Activated CD4-positive, alpha-beta T cell treated with anti-CD3 and anti-CD28 coated beads, Interleukin-2, Interleukin-4, amounts not matched to agents 100 ng/mL and 50 ng/mL, durations not matched to agents 16 hours and 8 hours (primary cell): ENCODE measurements around the gene ASB12.
A peak's percentile ranks its signal among the peaks of the same experiment; 100 is the strongest.
"Not testable (repeated sequence)": the region's sequence is repeated elsewhere in the genome, so short reads cannot be mapped to it uniquely, and the experiment has no call there.

Source experiments
- DNase-seq: peaks from one replicate; pipeline ENCODE4 v3.0.0-alpha.2; 2020; ENCODE audit warnings: low spot score

The ASB12 gene, protein sequence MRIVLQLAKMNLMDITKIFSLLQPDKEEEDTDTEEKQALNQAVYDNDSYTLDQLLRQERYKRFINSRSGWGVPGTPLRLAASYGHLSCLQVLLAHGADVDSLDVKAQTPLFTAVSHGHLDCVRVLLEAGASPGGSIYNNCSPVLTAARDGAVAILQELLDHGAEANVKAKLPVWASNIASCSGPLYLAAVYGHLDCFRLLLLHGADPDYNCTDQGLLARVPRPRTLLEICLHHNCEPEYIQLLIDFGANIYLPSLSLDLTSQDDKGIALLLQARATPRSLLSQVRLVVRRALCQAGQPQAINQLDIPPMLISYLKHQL

DNA sequence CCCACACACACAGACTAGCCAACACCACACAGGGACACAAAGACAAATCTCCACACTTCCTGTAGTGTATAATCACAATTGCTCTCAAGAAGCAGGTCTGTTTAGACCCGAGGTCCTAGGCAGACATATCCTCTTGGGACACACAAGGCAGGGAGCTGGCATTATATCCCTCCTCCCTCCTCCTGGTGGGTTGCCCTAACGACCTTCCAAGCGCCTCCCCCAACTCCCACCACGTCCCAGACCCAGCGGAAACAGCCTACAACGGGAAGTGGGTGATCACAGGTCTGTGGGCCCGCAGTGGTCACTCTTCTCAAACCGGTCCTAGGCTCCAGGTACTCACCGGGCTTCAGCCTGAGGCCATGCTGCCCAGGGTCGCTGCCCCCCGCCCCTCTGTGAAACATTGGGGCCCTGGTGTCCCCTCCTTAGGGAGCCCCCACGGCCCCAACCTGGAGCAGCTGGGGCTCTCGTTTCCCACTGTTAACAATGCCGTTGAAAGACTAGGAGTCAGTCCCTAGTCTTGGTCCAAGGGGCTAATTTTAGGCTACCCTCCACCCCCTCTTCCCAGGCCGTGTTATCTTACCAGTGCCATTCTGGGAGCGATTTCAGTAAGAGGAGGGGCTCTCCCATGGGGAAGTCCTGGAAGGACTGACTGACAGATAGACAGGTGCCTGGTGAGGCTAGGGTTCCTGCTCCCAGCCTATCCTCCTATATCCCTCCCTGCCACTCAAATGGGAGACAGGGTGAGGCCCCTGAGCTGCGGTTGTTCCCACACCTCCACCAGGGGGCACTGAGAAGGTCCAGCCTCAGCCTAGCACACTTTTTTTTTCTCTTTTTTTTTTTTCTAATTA lies at the start of gene ASB12:
TSS of gene ASB12 (minus strand) at position 485 of the 848 bp plus-strand sequence. CDS start 4,957 bp downstream, outside the sequence.
- DNase-seq, result no peak

DNA sequence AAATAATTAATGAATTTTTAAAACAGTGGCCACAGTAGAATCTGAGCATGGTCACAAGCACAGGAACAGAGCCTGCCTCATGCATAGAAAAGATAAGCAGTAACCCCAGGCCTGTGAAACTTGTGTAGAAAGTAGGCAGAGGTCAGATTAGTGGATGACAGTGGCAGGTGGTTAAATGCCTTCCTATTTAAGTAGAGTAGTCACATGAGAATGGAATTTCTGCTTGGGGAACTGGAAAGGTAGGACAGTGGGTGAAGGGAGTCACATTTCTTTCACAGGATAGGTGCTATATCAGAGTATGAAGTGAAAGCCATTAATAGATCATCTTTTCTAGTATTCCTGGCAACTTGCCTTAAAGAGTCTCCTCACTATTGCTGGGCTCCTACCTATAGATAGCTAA lies 34.9 kb upstream of the ASB12 start:
- DNase-seq, result no peak

DNA sequence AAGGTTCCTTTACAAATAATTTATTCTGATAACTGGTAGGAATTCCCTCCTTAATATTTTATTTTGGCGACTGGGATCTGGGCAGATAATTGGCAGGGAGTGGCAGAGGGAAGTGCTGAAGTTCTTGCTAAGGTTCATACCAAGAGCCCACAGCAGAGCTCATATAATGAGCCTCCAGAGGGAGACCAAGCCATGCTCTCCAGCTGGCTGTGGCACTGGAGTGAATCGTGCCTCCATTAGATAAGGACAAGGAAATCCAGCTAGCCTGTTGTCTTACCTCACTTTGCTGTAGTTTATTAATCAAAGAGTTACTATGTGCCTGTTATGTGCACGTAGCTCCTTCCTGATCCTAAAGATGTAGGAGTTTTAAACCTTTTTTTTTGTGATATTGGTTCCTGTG lies 1.3 kb downstream of the ASB12 start:
- DNase-seq, result no peak

DNA sequence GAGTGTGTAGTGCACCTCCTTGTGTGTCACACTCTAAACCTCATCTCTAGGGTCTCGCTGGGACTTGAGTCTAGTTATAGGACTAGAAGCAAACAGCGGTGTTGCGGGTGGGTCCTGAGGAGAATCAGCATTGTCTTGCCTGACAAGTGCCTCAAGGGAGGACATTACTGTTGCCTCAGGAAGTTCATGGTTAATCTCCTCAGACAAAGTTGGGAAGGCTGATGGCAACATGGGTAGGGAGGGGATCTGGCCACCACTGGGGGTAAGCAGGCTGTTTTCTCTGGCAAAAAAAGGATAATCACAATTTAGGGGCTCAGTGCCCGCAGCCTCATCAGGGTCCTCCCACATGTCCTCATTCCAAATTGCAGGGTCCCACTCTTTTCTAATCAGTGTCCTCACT lies 12.4 kb downstream of the ASB12 start:
- no peak for DNase-seq

DNA sequence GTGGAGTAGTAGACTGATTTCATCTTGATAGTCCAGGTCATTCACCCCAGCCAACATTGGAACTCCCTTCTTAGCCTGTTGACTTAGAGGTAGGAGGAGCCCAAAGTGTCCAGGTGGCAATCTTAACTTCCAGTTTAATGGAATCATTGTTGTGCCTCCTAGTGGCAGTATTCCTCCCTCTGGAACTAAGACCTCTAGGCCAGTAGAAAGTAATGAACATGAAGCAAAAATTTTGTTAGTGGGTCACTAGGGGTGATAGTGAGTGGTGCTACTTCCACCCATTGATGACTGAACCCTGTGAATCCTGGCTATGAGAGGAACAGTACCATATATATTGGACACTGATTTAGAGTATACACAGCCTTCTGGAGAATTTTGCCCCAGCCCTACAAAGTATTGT lies 16.4 kb downstream of the ASB12 start:
- DNase-seq, result not testable (repeated sequence)

DNA sequence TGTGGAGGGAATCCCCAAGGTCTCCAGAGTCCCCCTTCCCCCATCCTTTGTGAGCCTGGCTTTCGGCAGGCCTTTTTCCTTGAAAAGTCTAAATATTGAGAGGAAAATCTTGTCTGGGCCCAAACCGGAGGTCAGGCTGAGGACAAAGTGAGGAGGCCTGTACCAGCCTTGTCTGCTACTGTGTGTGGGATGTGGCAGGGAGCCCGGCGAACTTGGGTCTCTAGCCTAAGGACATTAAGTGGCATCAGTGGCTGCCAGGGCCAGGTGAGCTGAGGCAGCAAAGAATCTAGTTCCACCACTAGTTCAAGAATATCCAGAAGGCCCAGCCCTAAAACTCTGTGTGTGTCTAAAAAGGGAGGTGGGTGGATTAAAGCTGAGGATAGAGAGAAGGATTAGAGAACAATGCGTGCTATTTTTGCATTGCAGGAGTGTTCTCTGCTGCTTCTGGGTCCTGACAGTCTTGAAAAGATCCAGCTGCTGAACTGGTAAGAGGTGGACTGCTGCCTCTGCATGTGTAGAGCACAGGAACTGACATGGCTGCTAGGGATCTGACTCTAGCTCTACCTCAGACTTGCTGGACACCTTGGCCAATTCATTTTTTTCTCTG lies 23.7 kb downstream of the ASB12 start:
- DNase-seq, result no peak

DNA sequence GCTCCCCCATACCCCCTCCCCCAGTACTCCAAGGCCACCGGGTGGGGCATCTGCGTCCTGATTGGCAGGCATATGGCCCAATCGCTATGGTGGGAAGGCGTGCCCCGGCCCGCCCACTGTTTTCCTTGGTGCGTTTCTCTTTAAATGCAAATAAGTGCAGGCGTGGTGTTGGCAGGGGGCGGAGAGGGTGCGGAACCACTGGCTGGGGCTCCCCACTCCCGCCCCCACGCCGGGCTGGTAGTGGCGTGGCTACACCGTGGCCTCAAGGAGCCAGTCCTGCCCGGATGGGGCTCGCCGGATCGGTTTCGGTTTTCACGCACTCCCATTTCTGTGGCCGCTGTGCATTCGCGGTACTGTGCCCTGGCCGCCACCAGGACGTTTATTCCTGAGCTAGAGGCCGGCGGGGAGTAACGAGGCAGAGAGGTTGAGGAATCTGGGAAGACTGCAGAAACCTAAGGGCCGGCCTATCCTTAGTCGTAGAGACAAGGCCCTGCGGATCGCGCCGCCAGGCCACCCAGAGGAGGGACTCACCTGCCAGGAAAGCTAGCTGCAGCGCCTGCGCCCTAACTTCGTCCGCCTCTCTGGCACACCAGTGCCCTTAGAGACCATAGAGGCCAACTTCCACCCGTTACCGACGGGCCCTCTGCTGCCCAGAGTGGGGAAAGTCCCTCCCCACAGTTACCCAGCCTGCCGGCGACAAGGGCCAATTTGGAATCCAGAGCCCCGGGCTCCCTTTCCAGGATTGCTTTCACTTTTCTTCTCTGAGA lies 24.5 kb downstream of the ASB12 start:
- peak; percentile 89 for DNase-seq

DNA sequence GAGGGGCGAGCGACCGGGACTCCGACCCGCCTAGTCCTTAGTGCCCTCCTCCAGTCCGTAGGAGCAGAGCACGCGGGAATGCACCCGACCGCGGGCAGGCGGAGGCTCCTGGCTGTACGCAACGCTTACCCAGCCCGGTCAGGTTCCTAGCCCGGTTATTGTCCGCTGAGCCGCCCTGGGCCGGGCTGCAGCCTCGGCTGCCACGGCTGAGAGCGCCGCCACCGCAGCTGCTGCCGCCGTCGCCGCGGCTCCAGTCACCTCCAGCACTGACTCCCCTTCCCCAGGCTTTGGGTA lies 25.0 kb downstream of the ASB12 start, which contains the start of gene AMER1:
TSS of gene AMER1 (minus strand) at position 268 of the 294 bp plus-strand sequence. CDS start 12,422 bp downstream, outside the sequence.
- DNase-seq, result no peak

DNA sequence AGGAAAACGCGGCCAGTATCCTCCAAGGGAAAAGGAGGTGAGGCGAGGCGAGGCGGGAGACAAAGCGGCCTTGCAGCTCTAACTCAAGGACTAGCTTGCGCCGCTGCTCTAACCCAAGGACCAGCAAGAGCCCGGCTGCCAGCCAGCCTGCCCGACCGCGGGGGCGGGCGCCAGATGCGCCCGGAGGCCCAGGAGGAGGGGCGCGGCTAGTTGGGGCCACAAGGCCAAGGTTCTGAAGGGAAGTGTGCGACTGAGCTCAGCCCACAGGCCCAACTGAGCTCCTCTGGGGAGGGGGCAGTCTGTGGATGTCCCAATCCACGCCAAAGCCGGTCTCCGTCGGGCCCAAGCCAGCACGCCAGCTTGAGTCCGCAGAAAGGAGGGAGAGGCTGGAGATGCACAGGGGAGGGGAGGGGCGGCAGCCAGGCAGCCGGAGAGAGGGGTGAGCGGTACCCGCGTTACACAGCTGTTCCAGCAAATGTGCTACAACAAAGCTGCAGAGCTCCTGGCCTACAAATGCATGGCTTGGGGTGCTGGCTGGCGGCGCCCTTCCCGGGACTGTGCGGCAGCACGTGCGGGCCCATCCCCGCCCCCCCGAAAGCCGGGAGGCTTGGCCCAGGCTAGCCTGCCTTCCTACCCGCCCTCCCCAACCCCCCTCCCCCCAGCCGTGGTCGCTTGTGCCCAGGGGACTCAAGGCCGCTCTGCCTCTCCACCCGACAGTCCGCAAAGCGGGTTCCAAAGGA lies 25.5 kb downstream of the ASB12 start:
- DNase-seq, result peak; percentile 0

DNA sequence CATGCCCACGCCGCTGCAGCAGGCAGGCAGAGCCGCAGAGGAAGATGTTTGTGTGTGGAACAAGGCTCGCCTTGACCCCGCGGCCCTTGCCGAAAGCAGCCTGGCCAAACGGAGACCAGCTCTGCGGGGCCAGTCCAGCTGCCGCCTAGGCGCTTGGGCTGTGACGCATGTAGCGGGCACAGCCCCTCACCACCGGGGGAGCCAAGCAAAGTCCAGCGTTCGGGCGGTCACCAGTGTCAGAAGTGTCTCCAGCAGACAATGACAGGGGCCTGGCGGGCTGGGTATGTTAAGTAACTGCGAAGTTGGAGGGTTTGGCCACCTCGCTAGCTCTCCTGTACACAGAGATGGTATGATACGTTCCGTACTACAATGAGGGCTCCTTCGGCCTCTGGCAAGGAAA lies 26.2 kb downstream of the ASB12 start:
- no peak for DNase-seq

DNA sequence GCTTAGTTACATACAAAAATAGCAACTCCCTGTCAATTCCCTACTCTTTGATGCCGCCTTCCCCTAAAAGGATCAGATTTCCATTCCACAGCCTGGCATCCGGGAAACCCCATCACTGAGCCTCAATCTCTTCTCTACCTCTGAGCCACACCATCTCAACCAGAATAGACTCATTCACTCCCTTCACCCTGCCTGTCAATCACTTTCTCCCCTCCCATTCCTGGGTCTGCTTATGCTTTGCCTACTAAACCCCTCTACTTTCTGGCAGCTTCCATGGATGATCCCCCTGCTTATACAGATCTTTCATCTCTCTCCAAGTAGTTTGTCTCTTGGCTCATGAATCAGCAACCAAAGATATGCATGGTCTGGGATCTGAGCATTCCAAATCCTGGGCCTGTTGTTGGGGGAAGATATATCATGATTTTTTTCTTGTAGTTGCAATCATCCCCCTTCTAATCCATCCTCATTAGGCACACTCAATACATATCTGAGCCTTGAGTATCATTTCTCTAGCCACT lies 27.5 kb downstream of the ASB12 start:
- no peak for DNase-seq

DNA sequence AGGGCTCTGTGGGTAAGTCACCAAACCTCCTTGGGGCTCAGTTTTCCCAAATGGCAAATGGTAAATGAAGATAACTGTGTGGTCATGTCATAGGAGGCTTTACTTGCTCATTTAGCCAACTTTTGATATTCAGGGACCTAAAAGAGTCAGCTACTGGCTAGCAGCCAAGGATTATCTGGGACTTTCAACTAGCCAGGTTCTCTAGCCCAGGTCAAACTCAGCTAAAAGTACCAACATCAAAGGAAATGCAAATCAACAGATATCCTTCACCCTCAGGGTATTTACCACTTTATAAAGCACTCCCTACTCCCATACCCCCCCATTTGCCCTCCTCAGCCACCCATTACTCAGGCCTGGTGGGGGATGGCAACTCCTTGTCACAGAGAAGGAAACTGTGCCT lies 32.4 kb downstream of the ASB12 start:
- no peak for DNase-seq

DNA sequence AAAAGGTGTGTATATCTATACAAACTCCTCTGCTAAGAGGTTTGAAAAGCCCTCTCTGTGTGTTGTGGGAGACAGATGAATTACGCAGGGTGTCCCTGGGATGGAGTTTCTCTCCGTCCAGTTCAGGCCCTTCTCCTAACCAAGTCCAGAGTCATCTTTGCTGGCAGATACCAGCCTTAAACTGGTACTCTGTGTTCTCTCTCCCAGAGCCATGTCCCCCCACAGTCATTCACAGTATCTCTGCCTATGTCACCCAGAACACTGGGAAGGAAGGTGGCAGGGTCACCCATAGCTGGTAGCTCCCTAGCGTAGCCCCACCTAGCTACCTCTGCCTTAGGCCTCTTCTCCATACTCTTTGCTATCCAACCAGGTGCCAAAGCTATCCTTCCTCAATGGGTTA lies 33.8 kb downstream of the ASB12 start:
- DNase-seq, result no peak

DNA sequence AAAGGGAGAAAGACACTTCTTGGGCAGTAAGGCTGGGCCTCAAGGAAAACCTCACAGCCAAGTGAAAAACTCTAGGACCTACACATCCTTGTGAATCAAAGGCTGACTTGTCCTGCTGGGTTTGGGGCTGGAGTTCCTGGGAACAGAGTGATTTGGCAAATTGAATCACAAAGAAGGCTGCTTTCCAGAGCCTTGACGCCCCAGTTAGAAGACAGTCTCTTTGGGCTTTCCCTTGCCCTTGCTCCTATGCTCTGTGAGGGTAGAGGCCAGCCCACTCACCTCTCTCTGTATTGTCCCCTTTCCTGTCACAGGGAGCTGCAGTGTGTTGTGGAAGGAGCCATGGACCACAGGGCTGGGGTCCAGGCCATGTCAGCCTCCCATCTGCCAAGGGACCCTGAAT lies 34.5 kb downstream of the ASB12 start:
- DNase-seq, result no peak

DNA sequence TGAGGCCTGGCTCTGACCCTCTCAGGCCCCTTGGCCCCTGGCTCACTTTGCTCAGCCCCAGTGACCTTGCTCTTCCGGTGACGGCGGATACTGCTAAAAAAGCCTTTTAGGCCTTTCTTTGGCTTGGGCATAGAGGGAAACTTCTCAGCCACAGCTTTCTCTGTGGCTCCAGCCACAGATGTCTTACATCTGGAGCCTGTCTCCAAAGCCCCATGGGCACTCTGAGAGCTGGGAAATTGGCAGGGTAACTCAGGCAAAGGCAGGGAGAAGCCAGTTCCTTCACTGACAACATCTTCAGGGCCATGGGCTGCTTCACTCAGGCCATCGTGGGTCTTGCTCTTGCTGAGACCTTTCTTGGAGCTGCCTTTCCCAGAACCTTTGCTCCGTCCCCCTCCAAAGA lies 37.7 kb downstream of the ASB12 start:
- DNase-seq, result no peak

DNA sequence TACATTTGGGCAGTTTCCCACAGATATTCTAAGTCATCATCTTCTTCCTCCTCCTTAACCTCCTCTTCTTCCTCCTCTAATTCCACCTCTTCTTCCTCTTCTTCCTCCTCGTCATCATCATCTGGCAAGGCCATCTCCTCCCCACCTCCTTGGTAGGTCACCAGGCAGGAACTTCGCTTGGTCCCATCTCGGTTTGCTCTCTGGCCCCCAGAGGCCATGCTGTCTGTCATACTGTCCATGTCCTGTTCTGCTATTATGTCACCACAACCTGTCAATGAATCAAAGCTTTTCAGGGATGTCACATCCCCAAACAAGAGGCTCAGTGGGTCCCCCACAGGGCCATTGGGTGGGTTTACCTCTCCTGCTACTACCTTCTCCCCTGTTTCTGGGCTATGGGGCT lies 38.4 kb downstream of the ASB12 start:
- DNase-seq, result no peak

DNA sequence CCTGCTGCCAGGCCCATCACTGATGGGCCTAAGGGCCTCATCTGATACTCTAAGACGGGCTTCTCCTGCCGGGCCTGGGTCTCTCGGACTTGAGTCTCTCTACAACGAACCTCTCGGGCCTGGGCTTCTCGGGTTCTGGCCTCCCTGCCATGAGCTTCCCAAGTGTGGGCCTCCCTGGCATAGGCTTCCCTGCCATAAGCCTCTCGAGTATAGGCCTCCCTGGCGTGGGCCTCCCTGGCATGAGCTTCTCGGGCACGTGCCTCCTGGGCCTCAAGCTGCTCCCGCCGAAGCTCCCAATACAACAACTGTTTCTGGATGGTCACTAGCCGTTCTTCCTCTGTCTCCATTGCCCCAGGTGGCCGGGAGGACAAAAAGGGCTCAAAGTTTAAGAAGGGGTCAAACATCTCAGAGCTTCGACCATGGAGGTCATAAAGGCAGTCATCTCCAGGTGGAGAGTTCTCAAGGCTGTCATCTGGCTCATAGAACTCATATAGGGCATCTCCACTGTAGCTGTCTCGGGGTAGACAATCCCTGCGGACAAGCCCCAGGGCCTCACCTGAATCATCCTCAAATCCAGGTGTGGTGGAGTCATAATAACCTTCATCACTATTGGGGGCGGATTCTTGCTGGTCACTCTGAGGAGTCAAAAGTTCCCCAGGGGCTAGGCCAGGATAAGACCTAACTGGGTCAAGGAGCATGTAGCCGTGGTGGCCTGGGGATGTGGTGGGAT lies 39.0 kb downstream of the ASB12 start:
- no peak for DNase-seq

DNA sequence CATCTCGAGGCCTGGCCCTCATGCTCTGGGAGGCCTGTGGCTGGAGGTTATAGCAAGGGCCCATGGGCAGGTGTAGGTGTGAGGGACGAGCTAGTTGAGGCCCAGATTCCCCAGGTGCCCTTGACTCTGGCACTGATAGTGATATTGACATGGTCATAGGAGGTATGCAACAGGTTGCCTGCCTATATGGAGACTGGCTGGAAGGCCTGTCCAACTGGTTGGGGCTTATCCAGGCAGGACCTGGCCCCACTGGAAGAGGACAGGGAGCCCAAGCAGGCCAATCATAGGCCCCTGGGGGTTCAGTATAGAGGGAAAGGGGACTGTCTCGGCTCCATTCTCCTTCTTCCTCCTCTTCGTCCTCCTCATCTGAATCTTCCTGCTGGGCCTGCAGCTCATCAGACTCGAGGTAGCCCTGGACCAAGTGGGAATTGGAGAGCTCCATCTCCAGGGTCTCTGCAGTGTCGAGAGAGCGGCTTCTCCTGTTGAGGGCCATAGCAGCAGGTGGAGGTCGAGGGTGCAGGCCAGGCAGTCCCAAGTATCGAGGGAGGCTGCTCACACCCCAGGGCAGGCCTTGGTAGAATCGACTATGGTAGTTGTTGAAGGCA lies 40.2 kb downstream of the ASB12 start:
- no peak for DNase-seq

DNA sequence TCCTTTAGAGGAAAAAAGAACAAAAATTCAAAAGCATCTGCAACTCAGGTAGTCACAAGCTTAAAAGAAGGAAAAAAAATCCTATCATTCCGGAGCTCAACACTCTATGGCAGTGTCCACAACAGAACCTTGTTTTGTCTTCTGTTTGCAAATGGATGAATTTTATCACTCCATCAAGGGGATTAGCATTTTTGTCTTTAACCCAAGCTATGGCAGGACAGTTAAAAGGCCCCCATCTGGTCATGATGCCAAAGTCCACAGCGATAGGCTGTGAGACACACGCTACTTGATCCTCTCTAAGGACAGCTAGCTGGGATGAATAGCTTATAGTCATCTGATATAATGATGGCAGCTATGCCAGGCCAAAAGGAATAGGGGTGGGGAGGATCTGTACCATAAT lies 41.5 kb downstream of the ASB12 start:
- no peak for DNase-seq

DNA sequence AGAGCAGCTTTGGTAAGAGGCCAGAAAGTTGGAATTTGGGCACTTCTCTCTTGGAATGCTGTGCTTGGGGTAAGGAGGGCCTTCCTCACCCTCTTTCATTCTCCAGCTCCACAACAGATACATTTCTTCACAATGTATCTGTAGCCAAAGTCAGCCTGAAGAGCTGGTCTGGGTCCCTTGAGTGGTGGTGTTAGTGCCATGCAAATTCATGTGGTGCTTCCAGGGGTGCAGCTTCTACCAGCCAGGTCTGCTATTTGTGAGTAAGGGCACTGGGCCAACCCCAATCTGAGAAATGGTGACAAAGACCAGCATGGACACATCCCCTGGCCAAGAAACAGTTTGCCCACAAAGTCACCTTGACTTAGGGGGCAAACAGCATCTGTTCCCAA lies 42.7 kb downstream of the ASB12 start:
- no peak for DNase-seq
